ENCODE results near the gene ADM2.

DNA sequence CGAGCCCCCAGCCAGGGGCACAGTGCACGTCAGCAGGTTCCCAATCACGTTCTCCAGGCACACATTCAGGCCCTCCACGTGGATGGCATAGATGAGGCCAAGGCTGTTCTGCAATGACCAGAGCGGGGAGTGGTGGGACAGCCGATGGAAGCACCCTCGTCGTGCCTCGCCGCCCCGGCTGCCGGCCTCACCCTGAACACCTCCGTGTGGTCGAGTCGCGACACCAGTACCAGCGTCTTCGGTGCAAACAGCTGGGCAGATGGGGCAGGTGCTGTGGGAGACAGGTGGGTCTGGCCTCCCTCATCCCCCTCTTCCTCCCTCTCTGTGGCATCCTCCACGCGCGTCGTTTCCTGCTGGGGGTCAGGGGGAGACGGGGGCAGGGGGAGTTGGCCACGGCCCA lies 14.0 kb upstream of the ADM2 start:
- TF ChIP-seq HDGF (IDR thresholded peaks at IDR 0.05; ENCODE audit: borderline replicate concordance): no peak
- no peak for TF ChIP-seq SUZ12 (IDR thresholded peaks at IDR 0.05)
- no peak for TF ChIP-seq SP1 (IDR thresholded peaks at IDR 0.05)
- TF ChIP-seq FOXM1 (IDR thresholded peaks at IDR 0.05; ENCODE audit: borderline replicate concordance): no peak

Measured in HEK293T (cell line).